Measurements from ENCODE around the gene GPATCH4. TPM values are rescaled to one million over a fixed set of nuclear protein-coding genes. Genes with fewer than 3 reads are reported as not detected.

Gene GPATCH4
- total RNA-seq, 1 experiment from 2014 or later = 53.5 TPM

DNA sequence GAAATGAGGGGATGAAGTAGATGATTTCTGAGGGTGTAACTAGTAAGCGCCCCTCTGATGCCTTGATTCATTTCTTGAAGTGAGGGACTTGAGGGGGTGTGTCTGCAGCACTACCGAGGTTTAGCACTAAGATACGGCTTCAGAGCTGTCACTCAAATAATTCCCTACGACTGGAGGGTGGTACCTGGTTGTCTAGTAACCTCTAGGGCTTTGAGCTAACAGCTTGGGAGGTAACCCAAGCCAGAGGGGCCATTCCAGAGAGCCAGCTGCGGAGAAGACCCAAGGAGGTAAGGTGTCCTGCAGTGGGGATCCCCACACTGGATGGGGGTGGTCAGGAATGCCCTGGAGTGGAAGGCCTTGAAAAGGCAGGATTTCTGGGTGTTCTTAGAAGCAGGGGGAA, 21.8 kb downstream of the GPATCH4 start, which contains the start of gene TTC24:
Gene TTC24, plus strand, starts transcription at position 252 of the 400 bp plus-strand sequence. CDS start 1,642 bp downstream, outside the sequence.
- H3K4me3 ChIP-seq (ENCODE audit: low read depth, low read length) = no peak within 1 kb of the TSS
- Mint-ChIP-seq H3K4me3 (ENCODE audit: unreplicated experiment) (no peak within 1 kb of the TSS), H3K27me3 (ENCODE audit: insufficient read depth, unreplicated experiment) (no peaks in the 10 kb centered on the region), H3K27ac (ENCODE audit: unreplicated experiment) (no peak within 1 kb of the TSS), H3K9me3 (ENCODE audit: unreplicated experiment) (no peaks in the 10 kb centered on the region), H3K36me3 (ENCODE audit: insufficient read depth, unreplicated experiment) (no peaks in the 10 kb centered on the region), H3K4me1 (ENCODE audit: low read depth, unreplicated experiment) (no peaks in the 10 kb centered on the region)
- no peaks in the 10 kb centered on the region for H3K9me3 ChIP-seq
- BruUV-seq (replicated peaks) = no TSS peak
- DNase-seq = peak in 1 of 2 experiments; percentile 10
- CTCF ChIA-PET = interaction anchor here (0.7 kb wide), 1 partner anchor 21 kb away, joined by 5 read pairs; no protein-coding TSS in a partner anchor
- intact Hi-C loops (cut with micrococcal nuclease; ENCODE audit: unreplicated experiment) = no loop called here
- TF ChIP-seq, protein P1, sequence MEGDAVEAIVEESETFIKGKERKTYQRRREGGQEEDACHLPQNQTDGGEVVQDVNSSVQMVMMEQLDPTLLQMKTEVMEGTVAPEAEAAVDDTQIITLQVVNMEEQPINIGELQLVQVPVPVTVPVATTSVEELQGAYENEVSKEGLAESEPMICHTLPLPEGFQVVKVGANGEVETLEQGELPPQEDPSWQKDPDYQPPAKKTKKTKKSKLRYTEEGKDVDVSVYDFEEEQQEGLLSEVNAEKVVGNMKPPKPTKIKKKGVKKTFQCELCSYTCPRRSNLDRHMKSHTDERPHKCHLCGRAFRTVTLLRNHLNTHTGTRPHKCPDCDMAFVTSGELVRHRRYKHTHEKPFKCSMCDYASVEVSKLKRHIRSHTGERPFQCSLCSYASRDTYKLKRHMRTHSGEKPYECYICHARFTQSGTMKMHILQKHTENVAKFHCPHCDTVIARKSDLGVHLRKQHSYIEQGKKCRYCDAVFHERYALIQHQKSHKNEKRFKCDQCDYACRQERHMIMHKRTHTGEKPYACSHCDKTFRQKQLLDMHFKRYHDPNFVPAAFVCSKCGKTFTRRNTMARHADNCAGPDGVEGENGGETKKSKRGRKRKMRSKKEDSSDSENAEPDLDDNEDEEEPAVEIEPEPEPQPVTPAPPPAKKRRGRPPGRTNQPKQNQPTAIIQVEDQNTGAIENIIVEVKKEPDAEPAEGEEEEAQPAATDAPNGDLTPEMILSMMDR (IDR thresholded peaks at IDR 0.05; ENCODE audit: insufficient read depth in 1 of 2, low read depth in 1 of 2, low read length in 1 of 2, severe bottlenecking in 1 of 2, unreplicated experiment in 1 of 2) = no peak
- POLR2A ChIA-PET = no interaction called here
- no peaks in the 10 kb centered on the region for H3K27me3 ChIP-seq (replicated peaks; ENCODE audit: control insufficient read depth, insufficient read depth, low read length)
- H3K4me1 ChIP-seq = no peaks in the 10 kb centered on the region
- no peaks in the 10 kb centered on the region for H3K36me3 ChIP-seq (ENCODE audit: control insufficient read depth, insufficient read depth, low read length)

DNA sequence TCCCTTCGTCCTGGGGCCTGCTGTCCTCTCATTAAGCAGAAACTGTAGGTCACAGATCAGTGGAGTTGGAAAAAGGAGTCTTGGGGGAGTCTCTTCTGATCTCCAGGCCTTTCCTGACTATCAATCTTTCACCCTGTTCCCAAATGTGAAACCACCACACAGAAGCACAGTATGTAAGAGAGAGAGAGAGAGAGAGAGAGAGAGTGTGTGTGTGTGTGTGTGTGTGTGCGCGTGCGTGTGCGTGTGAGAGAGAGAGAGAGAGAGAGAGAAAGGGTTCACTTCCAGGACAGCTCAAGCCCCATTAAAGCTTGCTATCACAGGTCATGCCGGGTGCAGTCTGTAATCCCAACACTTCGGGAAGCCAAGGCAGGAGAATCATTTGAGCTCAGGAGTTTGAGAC, 23.2 kb downstream of the GPATCH4 start:
- no peaks in the 10 kb centered on the region for H3K27me3 Mint-ChIP-seq (ENCODE audit: insufficient read depth, unreplicated experiment)
- H3K27me3 ChIP-seq (replicated peaks; ENCODE audit: control insufficient read depth, insufficient read depth, low read length) = no peaks in the 10 kb centered on the region
- intact Hi-C loops (cut with micrococcal nuclease; ENCODE audit: unreplicated experiment) = no loop called here
- H3K27ac Mint-ChIP-seq (ENCODE audit: unreplicated experiment) = no peak overlapping the region
- ChIA-PET CTCF (interaction anchor here (1.0 kb wide), 1 partner anchor 13 kb away, joined by 3 read pairs; the partner anchor contains the start of gene NAXE), POLR2A (no interaction called here)
- no peaks in the 10 kb centered on the region for H3K36me3 Mint-ChIP-seq (ENCODE audit: insufficient read depth, unreplicated experiment)
- TF ChIP-seq, protein P1 (IDR thresholded peaks at IDR 0.05; ENCODE audit: insufficient read depth in 1 of 2, low read depth in 1 of 2, low read length in 1 of 2, severe bottlenecking in 1 of 2, unreplicated experiment in 1 of 2) = no peak
- H3K9me3 Mint-ChIP-seq (ENCODE audit: unreplicated experiment) = no peaks in the 10 kb centered on the region
- H3K4me1 Mint-ChIP-seq (ENCODE audit: low read depth, unreplicated experiment) = peaks cover 2% of the 10 kb centered on the region
- no peaks in the 10 kb centered on the region for H3K36me3 ChIP-seq (ENCODE audit: control insufficient read depth, insufficient read depth, low read length)
- H3K4me3 ChIP-seq (ENCODE audit: low read depth, low read length) = no peak overlapping the region
- no peak overlapping the region for H3K4me3 Mint-ChIP-seq (ENCODE audit: unreplicated experiment)
- BruUV-seq (replicated peaks) = no TSS peak
- H3K9me3 ChIP-seq = no peaks in the 10 kb centered on the region
- no peak for DNase-seq
- H3K4me1 ChIP-seq = no peaks in the 10 kb centered on the region

DNA sequence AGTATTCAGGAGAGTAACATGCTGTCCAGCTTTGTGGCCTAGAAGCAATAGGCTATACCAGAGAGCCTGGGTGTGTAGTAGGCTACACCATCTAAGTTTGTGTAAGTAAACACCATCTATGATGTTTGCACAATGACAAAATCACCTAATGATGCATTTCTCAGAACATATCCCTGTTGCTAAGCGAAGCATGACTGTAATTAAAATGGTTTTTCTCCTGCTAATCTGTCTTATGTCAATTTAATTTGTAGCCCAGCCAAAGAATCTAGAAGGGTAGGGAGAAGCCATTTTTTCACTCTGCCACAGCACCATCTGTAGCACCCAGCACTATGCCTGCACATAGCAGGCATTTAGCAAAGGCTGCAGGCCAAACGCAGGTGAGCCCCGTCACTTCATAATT, 23.7 kb downstream of the GPATCH4 start:
- Histone ChIP-seq H3K9me3 (no peaks in the 10 kb centered on the region), H3K4me3 (ENCODE audit: low read depth, low read length) (no peak overlapping the region), H3K36me3 (ENCODE audit: control insufficient read depth, insufficient read depth, low read length) (no peaks in the 10 kb centered on the region), H3K4me1 (peaks cover 4% of the 10 kb centered on the region; the same call in 1 of the 2 replicates), H3K27me3 (replicated peaks; ENCODE audit: control insufficient read depth, insufficient read depth, low read length) (no peaks in the 10 kb centered on the region)
- TF ChIP-seq, protein P1 (IDR thresholded peaks at IDR 0.05; ENCODE audit: insufficient read depth in 1 of 2, low read depth in 1 of 2, low read length in 1 of 2, severe bottlenecking in 1 of 2, unreplicated experiment in 1 of 2) = no peak
- intact Hi-C loops (cut with micrococcal nuclease; ENCODE audit: unreplicated experiment) = no loop called here
- no TSS peak for BruUV-seq (replicated peaks)
- H3K4me3 Mint-ChIP-seq (ENCODE audit: unreplicated experiment) = no peak overlapping the region
- no peak overlapping the region for H3K27ac Mint-ChIP-seq (ENCODE audit: unreplicated experiment)
- H3K36me3 Mint-ChIP-seq (ENCODE audit: insufficient read depth, unreplicated experiment) = peaks cover 1% of the 10 kb centered on the region
- DNase-seq = no peak
- H3K27me3 Mint-ChIP-seq (ENCODE audit: insufficient read depth, unreplicated experiment) = no peaks in the 10 kb centered on the region
- ChIA-PET POLR2A (interaction anchor here (0.6 kb wide), 1 partner anchor 41 kb away, joined by 5 read pairs; the partner anchor contains the start of gene HAPLN2), CTCF (interaction anchor here (0.7 to 1.0 kb wide), 2 partner anchors 14 to 112 kb away, joined by 3 to 4 read pairs; partner anchors contain the start of gene NAXE)
- no peaks in the 10 kb centered on the region for H3K9me3 Mint-ChIP-seq (ENCODE audit: unreplicated experiment)
- H3K4me1 Mint-ChIP-seq (ENCODE audit: low read depth, unreplicated experiment) = peaks cover 7% of the 10 kb centered on the region

Data from Caco-2 (cell line).